Gastroesophageal sphincter (tissue), 3 donors: ENCODE measurements around the gene CYP2J2.

Experiments
- CTCF ChIP-seq, 4 experiments: fragments of 200-600 bp in 2 of 4; fragments of 450-650 bp in 2 of 4; sonication (generic) in 1 of 4; IDR thresholded peaks; one replicate each; pipeline ENCODE4 v1.5.1; 2017 to 2019; ENCODE audit warnings: antibody characterized with exemption in 4 of 4, mild to moderate bottlenecking in 2 of 4, moderate library complexity in 2 of 4
- POLR2A ChIP-seq, 2 donors: fragments of 450-650 bp; IDR thresholded peaks; one replicate each; pipeline ENCODE4 v1.6.1; 2017; ENCODE audit warnings: antibody characterized with exemption in 2 of 2, mild to moderate bottlenecking in 2 of 2, moderate library complexity in 1 of 2
- POLR2AphosphoS5 ChIP-seq: sonication (generic); formaldehyde crosslinking; IDR thresholded peaks from one replicate; pipeline ENCODE4 v1.6.1; 2017; ENCODE audit warnings: antibody characterized with exemption

- TF ChIP-seq CTCF (IDR thresholded peaks at IDR 0.05) (no peak), POLR2A (IDR thresholded peaks at IDR 0.05) (no peak), POLR2AphosphoS5 (no peak)
Observed at GRCh38 chr1:59937636-59938210, 11.2 kb upstream of the CYP2J2 start.
